ENCODE data around the gene KRT9.
A peak's percentile ranks its signal among the peaks of the same experiment; 100 is the strongest.

Gene KRT9

GRCh38 chr17:41520821-41521521 lies 50.9 kb downstream of the KRT9 start:
- H3K4me1 Mint-ChIP-seq, result no peaks in the 10 kb centered on the region
- DNase-seq (no peak), ATAC-seq (no peak)
- H3K4me3 Mint-ChIP-seq, result no peak overlapping the region
- H3K27ac Mint-ChIP-seq, result no peak overlapping the region
- H3K27me3 Mint-ChIP-seq, result peaks cover 6% of the 10 kb centered on the region
- no peaks in the 10 kb centered on the region for H3K9me3 Mint-ChIP-seq

- no peaks in the 10 kb centered on the region for H3K27me3 Mint-ChIP-seq
- ATAC-seq (no peak), DNase-seq (no peak)
- no peaks in the 10 kb centered on the region for H3K9me3 Mint-ChIP-seq
- no peak overlapping the region for H3K4me3 Mint-ChIP-seq
- H3K4me1 Mint-ChIP-seq, result no peaks in the 10 kb centered on the region
- peak overlapping the region in 1 of 2 donors; percentile 55 for H3K27ac Mint-ChIP-seq
Measured at GRCh38 chr17:41519501-41520224, 52.2 kb downstream of the KRT9 start.

GRCh38 chr17:41518789-41519449 lies 52.9 kb downstream of the KRT9 start, which contains the start of gene KRT15:
TSS of gene KRT15 (minus strand) at chr17:41518890. CDS start at chr17:41518827, 63 bp downstream.
- peak within 1 kb of the TSS; percentile 55 to 73 for H3K27ac Mint-ChIP-seq
- no peaks in the 10 kb centered on the region for H3K27me3 Mint-ChIP-seq
- no peaks in the 10 kb centered on the region for H3K4me1 Mint-ChIP-seq
- no peak for ATAC-seq
- DNase-seq, result no peak
- no peak within 1 kb of the TSS for H3K4me3 Mint-ChIP-seq
- no peaks in the 10 kb centered on the region for H3K9me3 Mint-ChIP-seq

GRCh38 chr17:41518031-41518430 lies 53.8 kb downstream of the KRT9 start:
- DNase-seq (no peak), ATAC-seq (no peak)
- H3K4me3 Mint-ChIP-seq, result no peak overlapping the region
- H3K9me3 Mint-ChIP-seq, result no peaks in the 10 kb centered on the region
- no peaks in the 10 kb centered on the region for H3K27me3 Mint-ChIP-seq
- H3K4me1 Mint-ChIP-seq, result no peaks in the 10 kb centered on the region
- no peak overlapping the region for H3K27ac Mint-ChIP-seq

GRCh38 chr17:41516830-41517283 lies 55.0 kb downstream of the KRT9 start:
- no peak for DNase-seq
- ATAC-seq, result no peak
- H3K4me1 Mint-ChIP-seq, result no peaks in the 10 kb centered on the region
- no peak overlapping the region for H3K4me3 Mint-ChIP-seq
- H3K9me3 Mint-ChIP-seq, result no peaks in the 10 kb centered on the region
- H3K27ac Mint-ChIP-seq, result no peak overlapping the region
- no peaks in the 10 kb centered on the region for H3K27me3 Mint-ChIP-seq

GRCh38 chr17:41516147-41516829 lies 55.6 kb downstream of the KRT9 start:
- ATAC-seq, result no peak
- Mint-ChIP-seq H3K9me3 (no peaks in the 10 kb centered on the region), H3K27me3 (no peaks in the 10 kb centered on the region), H3K4me3 (no peak overlapping the region), H3K4me1 (no peaks in the 10 kb centered on the region), H3K27ac (peak overlapping the region in 1 of 2 donors; percentile 69)
- DNase-seq, result no peak

Data from stimulated activated naive CD8-positive, alpha-beta T cell treated with anti-CD3 and anti-CD28 coated beads, Interleukin-15, amount 100 ng/mL, for 72 hours (primary cell).